ENCODE results near the gene CREB5. TPM values are rescaled to one million over a fixed set of nuclear protein-coding genes. Genes with fewer than 3 reads are reported as not detected.

CREB5 gene
- polyA plus RNA-seq (2013, experiment 1 of 2) = 13.5 TPM
- 10.8 TPM for polyA plus RNA-seq (2013, experiment 2 of 2)

- Histone ChIP-seq H3K4me3 (ENCODE audit: extremely low read depth, insufficient read depth, low read length, poor library complexity, severe bottlenecking) (no peak within 1 kb of the TSS), H3K27ac (ENCODE audit: low read depth, low read length, severe bottlenecking) (no peak within 1 kb of the TSS), H3K9me3 (ENCODE audit: control insufficient read depth, low read length) (no peaks in the 10 kb centered on the region), H3K4me1 (ENCODE audit: control insufficient read depth, insufficient read depth, low read length, poor library complexity, severe bottlenecking) (peaks cover 5% of the 10 kb centered on the region), H3K36me3 (ENCODE audit: control insufficient read depth, insufficient read depth, low read length) (no peaks in the 10 kb centered on the region)
- 61% methylated on average over 4 of the region's 8 CpGs; no CpG with 5 or more reads in 1 of the 2 experiments for WGBS, 2 experiments (ENCODE audit: insufficient coverage in 2 of 2)
Observed at GRCh38 chr7:28411876-28412662, at the start of gene CREB5. Gene CREB5, plus strand, starts transcription at chr7:28412518. Its CDS starts 397 bp downstream, at chr7:28412915.

- Histone ChIP-seq H3K4me3 (ENCODE audit: extremely low read depth, insufficient read depth, low read length, poor library complexity, severe bottlenecking) (no peak overlapping the region), H3K4me1 (ENCODE audit: control insufficient read depth, insufficient read depth, low read length, poor library complexity, severe bottlenecking) (peaks cover 3% of the 10 kb centered on the region), H3K36me3 (ENCODE audit: control insufficient read depth, insufficient read depth, low read length) (no peaks in the 10 kb centered on the region), H3K9me3 (ENCODE audit: control insufficient read depth, low read length) (no peaks in the 10 kb centered on the region), H3K27ac (ENCODE audit: low read depth, low read length, severe bottlenecking) (no peak overlapping the region)
Observed at GRCh38 chr7:28362812-28363211, 49.5 kb upstream of the CREB5 start.

GRCh38 chr7:28364082-28364481, 48.2 kb upstream of the CREB5 start:
- WGBS, 2 experiments (ENCODE audit: insufficient coverage in 2 of 2) = 78 to 88% methylated on average over 1 to 3 of the region's 3 CpGs
- H3K9me3 ChIP-seq (ENCODE audit: control insufficient read depth, low read length) = no peaks in the 10 kb centered on the region
- no peak overlapping the region for H3K27ac ChIP-seq (ENCODE audit: low read depth, low read length, severe bottlenecking)
- no peak overlapping the region for H3K4me3 ChIP-seq (ENCODE audit: extremely low read depth, insufficient read depth, low read length, poor library complexity, severe bottlenecking)
- no peaks in the 10 kb centered on the region for H3K36me3 ChIP-seq (ENCODE audit: control insufficient read depth, insufficient read depth, low read length)
- H3K4me1 ChIP-seq (ENCODE audit: control insufficient read depth, insufficient read depth, low read length, poor library complexity, severe bottlenecking) = peaks cover 3% of the 10 kb centered on the region

- no peak overlapping the region for H3K4me3 ChIP-seq (ENCODE audit: extremely low read depth, insufficient read depth, low read length, poor library complexity, severe bottlenecking)
- no peaks in the 10 kb centered on the region for H3K9me3 ChIP-seq (ENCODE audit: control insufficient read depth, low read length)
- 53 to 66% methylated on average over 3 to 4 of the region's 4 CpGs for WGBS, 2 experiments (ENCODE audit: insufficient coverage in 2 of 2)
- H3K4me1 ChIP-seq (ENCODE audit: control insufficient read depth, insufficient read depth, low read length, poor library complexity, severe bottlenecking) = no peaks in the 10 kb centered on the region
- H3K36me3 ChIP-seq (ENCODE audit: control insufficient read depth, insufficient read depth, low read length) = no peaks in the 10 kb centered on the region
- H3K27ac ChIP-seq (ENCODE audit: low read depth, low read length, severe bottlenecking) = no peak overlapping the region
Observed at GRCh38 chr7:28369523-28369922, 42.8 kb upstream of the CREB5 start.

GRCh38 chr7:28371846-28372245, 40.5 kb upstream of the CREB5 start:
- Histone ChIP-seq H3K4me3 (ENCODE audit: extremely low read depth, insufficient read depth, low read length, poor library complexity, severe bottlenecking) (no peak overlapping the region), H3K36me3 (ENCODE audit: control insufficient read depth, insufficient read depth, low read length) (no peaks in the 10 kb centered on the region), H3K27ac (ENCODE audit: low read depth, low read length, severe bottlenecking) (no peak overlapping the region), H3K4me1 (ENCODE audit: control insufficient read depth, insufficient read depth, low read length, poor library complexity, severe bottlenecking) (no peaks in the 10 kb centered on the region), H3K9me3 (ENCODE audit: control insufficient read depth, low read length) (no peaks in the 10 kb centered on the region)
- WGBS, 2 experiments (ENCODE audit: insufficient coverage in 2 of 2) = 65 to 66% methylated on average over 4 to 6 of the region's 7 CpGs

- 100% methylated on average over 1 of the region's 3 CpGs; no CpG with 5 or more reads in 1 of the 2 experiments for WGBS, 2 experiments (ENCODE audit: insufficient coverage in 2 of 2)
- no peaks in the 10 kb centered on the region for H3K9me3 ChIP-seq (ENCODE audit: control insufficient read depth, low read length)
Observed at GRCh38 chr7:28373990-28374389, 38.3 kb upstream of the CREB5 start.

GRCh38 chr7:28375729-28376128, 36.6 kb upstream of the CREB5 start:
- H3K36me3 ChIP-seq (ENCODE audit: control insufficient read depth, insufficient read depth, low read length) = no peaks in the 10 kb centered on the region
- no peak overlapping the region for H3K27ac ChIP-seq (ENCODE audit: low read depth, low read length, severe bottlenecking)
- H3K9me3 ChIP-seq (ENCODE audit: control insufficient read depth, low read length) = no peaks in the 10 kb centered on the region
- 57 to 100% methylated on average over 1 of the region's 1 CpG for WGBS, 2 experiments (ENCODE audit: insufficient coverage in 2 of 2)
- no peaks in the 10 kb centered on the region for H3K4me1 ChIP-seq (ENCODE audit: control insufficient read depth, insufficient read depth, low read length, poor library complexity, severe bottlenecking)
- H3K4me3 ChIP-seq (ENCODE audit: extremely low read depth, insufficient read depth, low read length, poor library complexity, severe bottlenecking) = no peak overlapping the region

More at GRCh38 chr7:28373990-28374389, 38.3 kb upstream of the CREB5 start:
- Histone ChIP-seq H3K4me1 (ENCODE audit: control insufficient read depth, insufficient read depth, low read length, poor library complexity, severe bottlenecking) (no peaks in the 10 kb centered on the region), H3K4me3 (ENCODE audit: extremely low read depth, insufficient read depth, low read length, poor library complexity, severe bottlenecking) (no peak overlapping the region), H3K27ac (ENCODE audit: low read depth, low read length, severe bottlenecking) (no peak overlapping the region), H3K36me3 (ENCODE audit: control insufficient read depth, insufficient read depth, low read length) (no peaks in the 10 kb centered on the region)

- Histone ChIP-seq H3K36me3 (ENCODE audit: control insufficient read depth, insufficient read depth, low read length) (no peaks in the 10 kb centered on the region), H3K4me3 (ENCODE audit: extremely low read depth, insufficient read depth, low read length, poor library complexity, severe bottlenecking) (no peak overlapping the region), H3K4me1 (ENCODE audit: control insufficient read depth, insufficient read depth, low read length, poor library complexity, severe bottlenecking) (no peaks in the 10 kb centered on the region), H3K27ac (ENCODE audit: low read depth, low read length, severe bottlenecking) (no peak overlapping the region), H3K9me3 (ENCODE audit: control insufficient read depth, low read length) (no peaks in the 10 kb centered on the region)
- WGBS, 2 experiments (ENCODE audit: insufficient coverage in 2 of 2) = 100% methylated on average over 1 to 2 of the region's 2 CpGs
Observed at GRCh38 chr7:28376634-28377033, 35.7 kb upstream of the CREB5 start.

- 100% methylated on average over 1 of the region's 3 CpGs; no CpG with 5 or more reads in 1 of the 2 experiments for WGBS, 2 experiments (ENCODE audit: insufficient coverage in 2 of 2)
- H3K36me3 ChIP-seq (ENCODE audit: control insufficient read depth, insufficient read depth, low read length) = no peaks in the 10 kb centered on the region
Observed at GRCh38 chr7:28378574-28379149, 33.7 kb upstream of the CREB5 start.

GRCh38 chr7:28381466-28381865, 30.9 kb upstream of the CREB5 start:
- no peaks in the 10 kb centered on the region for H3K36me3 ChIP-seq (ENCODE audit: control insufficient read depth, insufficient read depth, low read length)
- WGBS, 2 experiments (ENCODE audit: insufficient coverage in 2 of 2) = 100% methylated on average over 1 of the region's 3 CpGs
- H3K27ac ChIP-seq (ENCODE audit: low read depth, low read length, severe bottlenecking) = no peak overlapping the region
- no peaks in the 10 kb centered on the region for H3K4me1 ChIP-seq (ENCODE audit: control insufficient read depth, insufficient read depth, low read length, poor library complexity, severe bottlenecking)
- H3K4me3 ChIP-seq (ENCODE audit: extremely low read depth, insufficient read depth, low read length, poor library complexity, severe bottlenecking) = no peak overlapping the region
- H3K9me3 ChIP-seq (ENCODE audit: control insufficient read depth, low read length) = no peaks in the 10 kb centered on the region

More at GRCh38 chr7:28378574-28379149, 33.7 kb upstream of the CREB5 start:
- H3K27ac ChIP-seq (ENCODE audit: low read depth, low read length, severe bottlenecking) = no peak overlapping the region
- H3K4me1 ChIP-seq (ENCODE audit: control insufficient read depth, insufficient read depth, low read length, poor library complexity, severe bottlenecking) = no peaks in the 10 kb centered on the region
- no peak overlapping the region for H3K4me3 ChIP-seq (ENCODE audit: extremely low read depth, insufficient read depth, low read length, poor library complexity, severe bottlenecking)
- no peaks in the 10 kb centered on the region for H3K9me3 ChIP-seq (ENCODE audit: control insufficient read depth, low read length)

GRCh38 chr7:28382144-28382543, 30.2 kb upstream of the CREB5 start:
- no peak overlapping the region for H3K4me3 ChIP-seq (ENCODE audit: extremely low read depth, insufficient read depth, low read length, poor library complexity, severe bottlenecking)
- WGBS, 2 experiments (ENCODE audit: insufficient coverage in 2 of 2) = 92 to 100% methylated on average over 1 to 3 of the region's 5 CpGs
- H3K4me1 ChIP-seq (ENCODE audit: control insufficient read depth, insufficient read depth, low read length, poor library complexity, severe bottlenecking) = no peaks in the 10 kb centered on the region
- H3K36me3 ChIP-seq (ENCODE audit: control insufficient read depth, insufficient read depth, low read length) = no peaks in the 10 kb centered on the region
- no peak overlapping the region for H3K27ac ChIP-seq (ENCODE audit: low read depth, low read length, severe bottlenecking)
- H3K9me3 ChIP-seq (ENCODE audit: control insufficient read depth, low read length) = no peaks in the 10 kb centered on the region
